Stomach (tissue), 4 donors: ENCODE results near the gene STRIP1.

ENCODE experiments used
- EP300 ChIP-seq: sonication (generic); formaldehyde crosslinking; IDR thresholded peaks from one replicate; pipeline ENCODE4 v1.6.1; 2017; ENCODE audit warnings: antibody characterized with exemption
- POLR2A ChIP-seq, 4 donors: fragments of 450-650 bp; IDR thresholded peaks; one replicate each; pipeline ENCODE4 v1.6.1; 2016; ENCODE audit warnings: antibody characterized with exemption in 4 of 4, control low read depth in 2 of 4, mild to moderate bottlenecking in 1 of 4, moderate library complexity in 1 of 4
- POLR2AphosphoS5 ChIP-seq, 3 donors: sonication (generic); formaldehyde crosslinking; IDR thresholded peaks; one replicate each; pipeline ENCODE4 v1.6.1; 2016; ENCODE audit warnings: antibody characterized with exemption in 3 of 3
- TF ChIP-seq, protein P1 (sequence below), 7 experiments: fragments of 450-650 bp in 4 of 7; fragments of 200-600 bp in 3 of 7; sonication (generic) in 3 of 7; IDR thresholded peaks; one replicate each; pipeline ENCODE4 v1.5.1; 2016 to 2019; ENCODE audit warnings: antibody characterized with exemption in 7 of 7, control low read depth in 2 of 7, mild to moderate bottlenecking in 1 of 7

DNA sequence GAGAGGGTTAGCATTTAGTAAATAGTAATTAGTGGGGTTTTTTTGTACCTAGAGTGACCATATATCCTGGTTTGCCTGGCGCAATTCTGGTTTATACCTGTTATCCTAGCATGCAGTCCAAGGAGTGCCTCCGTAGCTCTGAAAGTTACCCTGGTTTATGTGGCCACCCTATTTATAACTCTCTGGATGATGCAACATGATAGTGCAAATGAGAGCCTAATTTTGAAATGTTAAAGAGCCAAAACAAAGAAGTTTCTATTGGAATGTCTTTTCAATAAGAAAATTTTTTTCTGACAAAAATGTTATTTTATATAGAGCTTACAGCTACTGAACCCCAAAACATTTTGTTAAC is 44.1 kb upstream of the STRIP1 start:
- TF ChIP-seq, protein P1, sequence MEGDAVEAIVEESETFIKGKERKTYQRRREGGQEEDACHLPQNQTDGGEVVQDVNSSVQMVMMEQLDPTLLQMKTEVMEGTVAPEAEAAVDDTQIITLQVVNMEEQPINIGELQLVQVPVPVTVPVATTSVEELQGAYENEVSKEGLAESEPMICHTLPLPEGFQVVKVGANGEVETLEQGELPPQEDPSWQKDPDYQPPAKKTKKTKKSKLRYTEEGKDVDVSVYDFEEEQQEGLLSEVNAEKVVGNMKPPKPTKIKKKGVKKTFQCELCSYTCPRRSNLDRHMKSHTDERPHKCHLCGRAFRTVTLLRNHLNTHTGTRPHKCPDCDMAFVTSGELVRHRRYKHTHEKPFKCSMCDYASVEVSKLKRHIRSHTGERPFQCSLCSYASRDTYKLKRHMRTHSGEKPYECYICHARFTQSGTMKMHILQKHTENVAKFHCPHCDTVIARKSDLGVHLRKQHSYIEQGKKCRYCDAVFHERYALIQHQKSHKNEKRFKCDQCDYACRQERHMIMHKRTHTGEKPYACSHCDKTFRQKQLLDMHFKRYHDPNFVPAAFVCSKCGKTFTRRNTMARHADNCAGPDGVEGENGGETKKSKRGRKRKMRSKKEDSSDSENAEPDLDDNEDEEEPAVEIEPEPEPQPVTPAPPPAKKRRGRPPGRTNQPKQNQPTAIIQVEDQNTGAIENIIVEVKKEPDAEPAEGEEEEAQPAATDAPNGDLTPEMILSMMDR (IDR thresholded peaks at IDR 0.05) = no peak
- no peak for TF ChIP-seq POLR2AphosphoS5 (IDR thresholded peaks at IDR 0.05)
- no peak for TF ChIP-seq POLR2A (IDR thresholded peaks at IDR 0.05)
- TF ChIP-seq EP300 = no peak
